AG10803 (cell line): ENCODE data around the gene HERPUD1.

Source experiments
- DNase-seq: peaks from one replicate; pipeline ENCODE4 v3.0.0; 2010; ENCODE audit warnings: low read depth
- H3K4me3 ChIP-seq: 2 replicates; pipeline ENCODE4 v1.5.1; 2011; ENCODE audit warnings: mild to moderate bottlenecking, low read length, control low read depth
- CTCF ChIP-seq: conservative IDR thresholded peaks from 2 replicates; pipeline ENCODE4 v1.5.1; 2011; ENCODE audit warnings: mild to moderate bottlenecking, low read length, control low read depth, inconsistent platforms

The HERPUD1 gene

GRCh38 chr16:56897026-56897799 is 34.7 kb upstream of the HERPUD1 start:
- no peak for TF ChIP-seq CTCF
- H3K4me3 ChIP-seq: no peak overlapping the region

GRCh38 chr16:56898847-56899246 is 33.1 kb upstream of the HERPUD1 start:
- DNase-seq: no peak
- TF ChIP-seq CTCF: no peak
- no peak overlapping the region for H3K4me3 ChIP-seq

More at GRCh38 chr16:56897026-56897799, 34.7 kb upstream of the HERPUD1 start:
- no peak for DNase-seq

GRCh38 chr16:56903866-56904265 is 28.1 kb upstream of the HERPUD1 start:
- DNase-seq: no peak
- TF ChIP-seq CTCF: no peak
- no peak overlapping the region for H3K4me3 ChIP-seq

- TF ChIP-seq CTCF: no peak
- no peak overlapping the region for H3K4me3 ChIP-seq
- DNase-seq: no peak
These were observed 24.5 kb upstream of the HERPUD1 start for GRCh38 chr16:56907401-56907800.

GRCh38 chr16:56909527-56909979 is 22.4 kb upstream of the HERPUD1 start:
- DNase-seq: peak; percentile 36
- no peak for TF ChIP-seq CTCF
- H3K4me3 ChIP-seq: no peak overlapping the region

- TF ChIP-seq CTCF: no peak
- no peak for DNase-seq
- no peak overlapping the region for H3K4me3 ChIP-seq
These were observed 21.8 kb upstream of the HERPUD1 start for GRCh38 chr16:56910112-56910511.
